T-helper 2 cell treated with Interferon-gamma antibody and Interleukin-4, amounts not matched to agents 100 ng/mL and 5 ng/mL, for 36 hours (primary cell): Measurements from ENCODE around the gene LY6G6F. TPM values are rescaled to one million over a fixed set of nuclear protein-coding genes. Genes with fewer than 3 reads are reported as not detected.

ENCODE experiments used
- intact Hi-C: fragments of 100-400 bp; cut with micrococcal nuclease; formaldehyde crosslinking; loops from one replicate; pipeline ENCODE4 v1.15.1; 2023
- total RNA-seq: library from RNA; stranded (reverse); gene quantifications from 2 replicates; pipeline ENCODE4 v1.2.3, GENCODE V29; 2022

LY6G6F gene
- total RNA-seq: 0.34 TPM in 1 of 2 replicates, not detected in the other

DNA sequence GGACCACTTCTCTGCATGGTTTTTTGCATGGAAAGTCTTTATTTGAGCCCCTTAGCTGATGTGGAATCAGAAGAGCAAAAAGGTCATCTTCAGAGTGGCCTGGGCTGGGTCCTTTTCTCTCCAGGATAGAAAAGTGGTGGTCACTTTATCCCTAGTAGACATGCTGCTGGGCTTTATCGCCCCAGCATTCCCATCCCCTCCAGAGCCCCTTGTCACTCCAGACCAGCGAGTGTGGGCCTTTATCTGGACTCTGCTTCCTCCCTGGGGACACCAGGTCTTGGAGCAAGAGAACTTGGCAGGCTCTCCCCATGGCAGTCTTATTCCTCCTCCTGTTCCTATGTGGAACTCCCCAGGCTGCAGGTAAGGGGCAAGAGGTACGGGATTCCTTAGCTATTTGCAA lies at the start of gene LY6G6F:
Gene LY6G6F (plus strand): TSS at position 268 of the 400 bp plus-strand sequence. CDS start 41 bp downstream, at position 309.
- intact Hi-C loops: no loop called here

DNA sequence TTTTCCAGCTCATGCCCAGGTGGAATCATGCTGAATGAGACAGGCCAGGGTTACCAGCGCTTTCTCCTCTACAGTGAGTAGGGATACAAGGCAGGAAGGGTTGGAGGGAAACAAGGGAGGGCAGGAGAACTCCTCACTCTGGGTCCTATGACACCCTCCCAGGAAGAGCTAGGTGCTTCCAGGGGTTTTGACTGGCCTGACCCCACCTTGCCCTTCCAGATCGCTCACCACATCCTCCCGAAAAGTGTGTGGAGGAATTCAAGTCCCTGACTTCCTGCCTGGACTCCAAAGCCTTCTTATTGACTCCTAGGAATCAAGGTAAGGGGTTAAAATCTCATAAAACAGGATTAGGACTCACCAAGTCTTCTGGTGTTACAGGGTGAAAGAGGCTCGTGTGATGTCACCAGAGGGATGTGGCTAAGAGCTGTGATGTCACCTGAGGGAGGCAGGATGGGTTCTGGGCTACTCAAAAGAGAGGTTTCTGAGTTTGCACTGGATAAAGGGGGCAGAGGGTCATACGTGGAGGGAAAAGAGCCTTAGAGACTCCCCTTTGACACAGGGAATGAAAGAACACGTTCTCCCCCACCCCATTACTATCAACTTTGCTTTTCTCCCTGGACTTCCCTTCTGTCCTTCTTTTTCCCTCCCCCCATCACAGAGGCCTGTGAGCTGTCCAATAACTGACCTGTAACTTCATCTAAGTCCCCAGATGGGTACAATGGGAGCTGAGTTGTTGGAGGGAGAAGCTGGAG lies 49.1 kb upstream of the LY6G6F start:
- intact Hi-C loops: no loop called here

DNA sequence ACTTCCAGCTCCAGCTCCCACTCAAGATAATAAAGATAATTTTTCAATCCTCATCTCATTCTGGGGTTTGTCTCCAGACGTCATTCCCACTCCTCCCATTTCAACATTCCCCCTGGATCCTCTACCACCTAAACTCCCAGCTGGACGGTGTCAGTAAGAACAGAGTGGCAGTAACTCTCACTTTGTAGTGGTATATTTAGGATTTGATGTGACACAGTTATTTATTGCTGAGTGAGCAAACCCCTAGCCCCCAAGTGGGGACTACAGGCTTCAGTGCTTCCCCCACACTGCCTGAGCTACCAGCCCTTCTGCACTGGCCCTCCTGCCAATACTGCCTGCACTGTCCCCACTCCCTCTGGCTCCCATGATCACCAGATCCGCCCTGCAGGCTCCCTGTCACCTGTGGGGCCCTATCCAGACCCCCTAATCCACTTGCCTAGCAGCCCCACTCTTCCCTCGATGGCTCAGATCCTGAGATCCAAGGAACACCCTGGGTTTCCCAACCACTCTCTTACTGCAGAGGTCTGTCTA lies 48.4 kb upstream of the LY6G6F start:
- intact Hi-C loops: no loop called here

GRCh38 chr6:31658983-31659648 lies 47.5 kb upstream of the LY6G6F start:
- intact Hi-C loops: no loop called here

- intact Hi-C loops: loop anchor here (1.0 to 10.0 kb wide), 2 partner anchors 8 to 515 kb away; partner anchors contain the start of genes AGPAT1, BAG6 and RNF5
Measured at GRCh38 chr6:31659649-31660380, 46.9 kb upstream of the LY6G6F start.

GRCh38 chr6:31660381-31661261 lies 46.0 kb upstream of the LY6G6F start, which contains the start of gene C6orf47:
Gene C6orf47 (minus strand): TSS chr6:31660778. CDS start chr6:31659947, 831 bp downstream.
- intact Hi-C loops: loop anchor here (1.0 to 10.0 kb wide), 2 partner anchors 8 to 514 kb away; partner anchors contain the start of genes AGPAT1, BAG6 and RNF5

DNA sequence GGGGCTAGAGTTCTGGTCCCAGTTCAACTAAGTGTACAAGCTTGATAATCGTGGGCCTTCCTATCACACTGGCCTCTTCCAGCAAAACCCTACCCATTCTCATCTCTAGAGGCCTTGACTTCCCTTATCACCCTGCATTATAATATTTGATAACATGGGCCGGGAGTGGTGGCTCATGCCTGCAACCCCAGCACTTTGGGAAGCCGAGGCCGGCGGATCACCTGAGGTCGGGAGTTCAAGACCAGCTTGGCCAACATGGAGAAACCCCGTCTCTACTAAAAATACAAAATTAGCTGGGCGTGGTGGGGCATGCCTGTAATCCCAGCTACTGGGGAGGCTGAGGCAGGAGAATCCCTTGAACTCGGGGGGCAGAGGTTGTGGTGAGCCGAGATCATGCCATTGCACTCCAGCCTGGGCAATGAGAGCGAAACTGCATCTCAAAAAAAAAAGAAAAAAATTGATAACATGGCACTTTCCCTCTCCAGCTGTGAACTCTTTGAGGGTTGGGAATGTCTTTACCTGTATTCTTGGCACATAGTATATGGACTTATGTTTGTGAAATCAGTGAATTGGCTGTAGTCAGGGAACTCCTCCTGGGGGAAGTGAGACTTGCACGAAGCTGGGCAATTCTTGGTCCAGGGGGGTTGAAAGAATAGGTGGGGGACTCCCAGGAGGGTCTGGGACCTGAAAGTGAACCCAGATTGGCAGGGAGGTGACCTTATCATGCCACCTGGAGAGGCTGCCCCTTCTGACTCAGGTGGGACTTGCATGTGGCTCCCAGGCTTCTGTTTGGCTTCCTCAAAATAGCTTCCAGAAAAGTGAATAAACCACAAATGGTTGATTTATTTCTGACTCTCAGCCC lies 45.2 kb upstream of the LY6G6F start:
- intact Hi-C loops: loop anchor here (10.0 kb wide), 1 partner anchor 513 kb away; the partner anchor contains the start of genes AGPAT1 and RNF5

DNA sequence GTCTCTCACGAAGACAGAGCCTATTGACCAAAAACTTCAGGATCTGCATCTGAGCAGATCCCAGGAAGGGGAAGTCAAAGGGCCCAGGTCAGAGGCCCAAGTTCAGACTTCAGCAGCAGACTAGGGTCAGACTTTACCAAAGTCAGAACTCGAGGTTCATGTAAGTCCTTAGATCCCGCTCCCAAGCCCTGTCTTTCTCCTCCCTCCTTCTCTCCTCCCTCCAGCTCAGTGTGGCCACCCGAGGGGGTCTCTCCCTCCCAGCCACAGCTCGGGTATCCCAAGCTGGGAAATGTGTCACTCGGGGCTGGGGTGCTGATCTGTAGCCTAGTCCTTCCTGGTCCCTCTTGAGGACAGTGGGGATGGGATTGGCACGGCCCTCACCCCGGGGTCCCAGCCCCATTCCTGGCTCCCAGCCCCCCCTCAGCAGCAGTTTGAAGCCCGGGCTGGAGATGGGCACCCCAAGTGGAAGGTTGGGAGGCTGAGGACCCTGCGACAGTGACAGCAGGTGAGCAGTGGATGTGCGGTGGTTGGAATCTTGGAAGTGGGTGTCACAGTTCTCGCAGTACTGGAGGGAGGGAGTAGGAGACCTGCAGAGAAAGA lies 44.4 kb upstream of the LY6G6F start:
- intact Hi-C loops: loop anchor here (10.0 kb wide), 1 partner anchor 513 kb away; the partner anchor contains the start of genes AGPAT1 and RNF5

- intact Hi-C loops: loop anchor here (10.0 kb wide), 1 partner anchor 511 kb away; the partner anchor contains the start of genes AGPAT1 and RNF5
Measured at GRCh38 chr6:31663126-31663960, 43.3 kb upstream of the LY6G6F start.

GRCh38 chr6:31663961-31664789 lies 42.5 kb upstream of the LY6G6F start:
- intact Hi-C loops: loop anchor here (2.0 to 10.0 kb wide), 2 partner anchors 117 to 511 kb away; partner anchors contain the start of genes AGPAT1, ATP6V1G2, NFKBIL1 and RNF5

GRCh38 chr6:31664790-31665500 lies 41.7 kb upstream of the LY6G6F start, which contains the start of gene GPANK1:
Gene GPANK1 (minus strand): TSS chr6:31664997. CDS start chr6:31664478, 519 bp downstream.
- intact Hi-C loops: loop anchor here (1.0 to 10.0 kb wide), 11 partner anchors 13 to 510 kb away; partner anchors contain the start of genes AGPAT1, ATP6V1G2, BAG6 and NELFE

DNA sequence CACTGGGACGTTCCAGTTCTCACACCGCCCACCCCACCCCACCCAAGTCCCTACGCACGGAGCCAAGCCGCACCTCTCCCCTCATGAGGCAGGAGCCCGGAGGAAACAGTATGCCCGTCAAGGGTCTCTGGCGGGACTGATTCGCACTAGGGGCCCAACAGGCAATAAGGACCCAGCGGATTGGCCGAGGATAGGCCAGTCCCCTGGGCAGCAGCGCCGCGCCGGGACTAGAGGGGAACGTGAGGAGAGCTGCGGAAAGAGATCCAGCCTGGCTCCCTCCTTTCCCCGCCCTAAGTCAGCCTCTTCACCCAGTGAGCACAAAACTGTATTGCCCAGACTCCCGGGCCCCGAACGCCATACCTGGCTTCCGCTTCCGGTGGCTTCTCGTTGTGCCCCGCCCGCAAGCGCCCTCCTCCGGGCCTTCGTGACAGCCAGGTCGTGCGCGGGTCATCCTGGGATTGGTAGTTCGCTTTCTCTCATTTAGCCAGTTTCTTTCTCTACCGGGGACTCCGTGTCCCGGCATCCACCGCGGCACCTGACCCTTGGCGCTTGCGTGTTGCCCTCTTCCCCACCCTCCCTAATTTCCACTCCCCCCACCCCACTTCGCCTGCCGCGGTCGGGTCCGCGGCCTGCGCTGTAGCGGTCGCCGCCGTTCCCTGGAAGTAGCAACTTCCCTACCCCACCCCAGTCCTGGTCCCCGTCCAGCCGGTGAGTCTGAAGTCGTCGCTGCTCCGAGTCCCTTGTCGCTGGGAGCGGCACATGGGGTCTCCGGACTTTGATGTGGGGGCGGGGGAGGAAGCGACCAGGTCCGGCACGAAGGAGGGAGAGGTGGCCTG lies 40.9 kb upstream of the LY6G6F start, which contains the start of gene CSNK2B:
Gene CSNK2B (plus strand): TSS at position 580 of the 836 bp plus-strand sequence. CDS start 752 bp downstream, outside the sequence.
- intact Hi-C loops: loop anchor here (1.0 to 10.0 kb wide), 11 partner anchors 13 to 509 kb away; partner anchors contain the start of genes AGPAT1, ATP6V1G2, BAG6 and NELFE

- intact Hi-C loops: loop anchor here (5.0 to 10.0 kb wide), 3 partner anchors 131 to 508 kb away; partner anchors contain the start of genes AGPAT1, NELFE, RNF5 and SKIC2
Measured at GRCh38 chr6:31666337-31666965, 40.2 kb upstream of the LY6G6F start.

- intact Hi-C loops: loop anchor here (5.0 to 10.0 kb wide), 3 partner anchors 128 to 505 kb away; partner anchors contain the start of genes AGPAT1, NELFE, RNF5 and SKIC2
Measured at GRCh38 chr6:31669676-31670075, 37.0 kb upstream of the LY6G6F start, which contains the start of gene LY6G5B. Gene LY6G5B (plus strand): TSS chr6:31669976. CDS start chr6:31670951, 975 bp downstream.
